ENCODE results near the gene PLCH1.
"Not testable (repeated sequence)": the region's sequence is repeated elsewhere in the genome, so short reads cannot be mapped to it uniquely, and the experiment has no call there.

The PLCH1 gene

DNA sequence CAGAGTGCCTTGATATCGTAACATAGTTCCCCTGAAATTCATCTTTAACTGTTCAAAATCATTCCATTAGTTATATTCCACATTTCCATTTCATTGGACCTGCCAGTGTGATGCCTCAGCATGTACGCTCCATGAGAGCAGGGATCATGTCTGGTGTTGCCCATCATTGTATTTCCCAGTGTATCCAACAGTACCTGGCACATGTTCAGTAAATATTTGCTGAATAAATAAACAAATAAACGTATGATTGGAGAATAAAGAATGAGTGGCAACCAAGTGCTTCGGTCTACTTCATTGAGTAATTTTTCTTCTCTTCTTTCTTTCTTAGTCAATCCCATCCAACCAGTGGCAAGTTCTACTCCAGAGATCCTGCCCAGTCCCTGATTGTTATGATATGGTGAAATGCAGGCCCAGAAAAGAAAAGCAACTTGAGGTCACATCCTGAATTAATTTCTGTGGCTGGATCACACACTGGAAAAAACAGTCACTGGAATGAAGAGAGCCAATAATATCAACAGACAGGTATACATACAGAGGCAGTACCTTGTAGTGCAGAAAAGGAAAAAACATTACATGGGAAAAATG lies 101.2 kb downstream of the PLCH1 start:
- H3K27me3 ChIP-seq (ENCODE audit: insufficient read depth, low read length, poor library complexity) = no peaks in the 10 kb centered on the region
- no peak overlapping the region for H4K8ac ChIP-seq (ENCODE audit: low read depth, low read length)
- no peak overlapping the region for H2BK15ac ChIP-seq (replicated peaks; ENCODE audit: low read depth)
- no peak overlapping the region for H3K9ac ChIP-seq (ENCODE audit: low read length)
- H3K18ac ChIP-seq (ENCODE audit: low read length) = no peak overlapping the region
- no peak overlapping the region for H3K56ac ChIP-seq (ENCODE audit: low read length)
- no peaks in the 10 kb centered on the region for H3K79me2 ChIP-seq (ENCODE audit: control insufficient read depth, insufficient read depth, low read length)
- WGBS (ENCODE audit: extremely low coverage, insufficient coverage, low lambda C conversion rate) = no CpG with 5 or more reads among the region's 4 CpGs
- no peak overlapping the region for H3K4me3 ChIP-seq (ENCODE audit: low read length)
- H3K36me3 ChIP-seq (ENCODE audit: control insufficient read depth, insufficient read depth, low read length) = no peaks in the 10 kb centered on the region
- peaks cover 13% of the 10 kb centered on the region for H3K4me1 ChIP-seq (ENCODE audit: control insufficient read depth, low read depth, low read length)
- H3K4me2 ChIP-seq (ENCODE audit: low read length) = no peak overlapping the region
- no peaks in the 10 kb centered on the region for H3K79me1 ChIP-seq (ENCODE audit: low read length)
- H2AK5ac ChIP-seq (ENCODE audit: low read length) = no peak overlapping the region
- no peak for DNase-seq
- no peak overlapping the region for H3K27ac ChIP-seq (ENCODE audit: low read depth, low read length)
- H4K5ac ChIP-seq (ENCODE audit: low read length) = no peak overlapping the region
- H2BK120ac ChIP-seq (ENCODE audit: low read depth, low read length) = no peak overlapping the region
- H2BK5ac ChIP-seq (ENCODE audit: low read length) = no peak overlapping the region
- no peak overlapping the region for H3K23ac ChIP-seq (ENCODE audit: low read length)
- no peak overlapping the region for H3K4ac ChIP-seq (ENCODE audit: low read depth, low read length)

DNA sequence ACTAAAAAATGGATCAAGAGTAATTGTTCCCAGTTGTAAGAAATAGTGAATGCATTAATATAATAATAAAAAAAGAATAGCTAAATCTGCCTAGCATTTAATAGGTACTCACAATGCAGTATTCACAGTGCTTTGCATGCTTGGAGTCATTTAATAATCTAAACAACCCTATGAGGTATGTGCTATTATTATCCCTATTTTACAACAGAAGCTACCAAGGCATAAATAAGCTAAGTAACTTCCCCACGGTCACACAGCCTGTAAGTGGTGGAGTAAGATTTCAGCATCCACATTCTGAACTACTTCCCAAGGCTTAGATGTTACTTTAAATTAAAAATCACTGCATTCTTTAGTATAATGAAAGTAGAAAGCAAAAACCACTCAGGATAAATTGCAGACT lies 102.9 kb downstream of the PLCH1 start:
- no peak overlapping the region for H2BK15ac ChIP-seq (replicated peaks; ENCODE audit: low read depth)
- no peak overlapping the region for H3K56ac ChIP-seq (ENCODE audit: low read length)
- DNase-seq = no peak
- H2AK5ac ChIP-seq (ENCODE audit: low read length) = no peak overlapping the region
- no peaks in the 10 kb centered on the region for H3K27me3 ChIP-seq (ENCODE audit: insufficient read depth, low read length, poor library complexity)
- H3K79me2 ChIP-seq (ENCODE audit: control insufficient read depth, insufficient read depth, low read length) = no peaks in the 10 kb centered on the region
- H3K36me3 ChIP-seq (ENCODE audit: control insufficient read depth, insufficient read depth, low read length) = no peaks in the 10 kb centered on the region
- H3K18ac ChIP-seq (ENCODE audit: low read length) = no peak overlapping the region
- H3K4me2 ChIP-seq (ENCODE audit: low read length) = no peak overlapping the region
- H4K8ac ChIP-seq (ENCODE audit: low read depth, low read length) = no peak overlapping the region
- H4K5ac ChIP-seq (ENCODE audit: low read length) = no peak overlapping the region
- H2BK5ac ChIP-seq (ENCODE audit: low read length) = no peak overlapping the region
- no peak overlapping the region for H3K23ac ChIP-seq (ENCODE audit: low read length)
- no peak overlapping the region for H2BK120ac ChIP-seq (ENCODE audit: low read depth, low read length)
- no CpG with 5 or more reads among the region's 1 CpG for WGBS (ENCODE audit: extremely low coverage, insufficient coverage, low lambda C conversion rate)
- H3K4me3 ChIP-seq (ENCODE audit: low read length) = no peak overlapping the region
- no peak overlapping the region for H3K9ac ChIP-seq (ENCODE audit: low read length)
- H3K4ac ChIP-seq (ENCODE audit: low read depth, low read length) = no peak overlapping the region
- peaks cover 9% of the 10 kb centered on the region for H3K4me1 ChIP-seq (ENCODE audit: control insufficient read depth, low read depth, low read length)
- no peak overlapping the region for H3K27ac ChIP-seq (ENCODE audit: low read depth, low read length)
- no peaks in the 10 kb centered on the region for H3K79me1 ChIP-seq (ENCODE audit: low read length)

DNA sequence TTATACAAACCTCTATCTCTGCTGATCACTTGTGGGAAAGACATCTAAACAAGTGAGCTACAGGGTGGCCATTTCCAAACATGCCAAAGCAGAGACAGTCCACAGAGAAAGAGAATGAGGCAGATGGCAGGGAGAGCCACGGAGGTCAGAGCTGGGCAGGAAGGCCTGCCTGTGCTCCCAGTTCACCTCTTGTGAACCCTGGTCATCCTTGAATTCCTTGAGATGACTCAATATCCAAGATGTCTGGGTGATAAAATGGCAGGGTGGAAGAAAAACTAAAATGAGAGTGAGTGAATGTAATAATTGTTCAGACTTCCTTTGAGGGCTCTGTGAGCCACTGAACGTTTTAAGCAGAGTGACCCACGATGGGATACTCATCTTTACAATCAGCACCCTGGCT lies 104.8 kb downstream of the PLCH1 start:
- no peaks in the 10 kb centered on the region for H3K36me3 ChIP-seq (ENCODE audit: control insufficient read depth, insufficient read depth, low read length)
- H3K27ac ChIP-seq (ENCODE audit: low read depth, low read length) = no peak overlapping the region
- no peaks in the 10 kb centered on the region for H3K79me1 ChIP-seq (ENCODE audit: low read length)

DNA sequence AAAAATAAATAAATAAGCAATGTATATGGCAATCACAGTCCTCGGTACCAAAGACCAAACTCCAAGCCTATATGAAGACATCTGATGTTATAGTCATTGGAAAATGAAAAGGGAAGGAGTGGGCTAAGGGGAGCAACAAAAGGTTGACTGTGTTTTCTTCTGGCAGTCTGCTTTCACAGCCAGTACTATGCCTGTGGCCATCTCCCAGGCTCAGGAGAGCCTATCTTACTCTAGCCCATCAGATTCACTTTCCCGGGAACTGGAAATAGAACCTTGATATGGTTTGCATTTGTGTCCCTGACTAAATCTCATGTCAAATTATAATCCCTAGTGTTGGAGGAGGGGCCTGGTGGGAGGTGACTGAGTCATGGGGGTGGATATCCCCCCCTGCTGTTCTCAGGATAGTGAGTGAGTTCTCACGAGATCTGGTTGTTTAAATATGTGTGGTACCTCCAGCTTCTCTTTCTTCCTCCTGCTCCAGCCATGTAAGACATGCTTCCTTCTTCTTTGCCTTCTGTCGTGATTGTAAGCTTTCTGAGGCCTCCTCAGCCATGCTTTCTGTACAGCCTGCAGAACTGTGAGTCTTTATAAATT lies 105.3 kb downstream of the PLCH1 start:
- no peak overlapping the region for H2AK5ac ChIP-seq (ENCODE audit: low read length)
- H3K56ac ChIP-seq (ENCODE audit: low read length) = no peak overlapping the region
- H4K5ac ChIP-seq (ENCODE audit: low read length) = no peak overlapping the region
- WGBS (ENCODE audit: extremely low coverage, insufficient coverage, low lambda C conversion rate) = no CpG with 5 or more reads among the region's 4 CpGs
- H3K27me3 ChIP-seq (ENCODE audit: insufficient read depth, low read length, poor library complexity) = no peaks in the 10 kb centered on the region
- no peak overlapping the region for H3K4ac ChIP-seq (ENCODE audit: low read depth, low read length)
- no peak overlapping the region for H3K27ac ChIP-seq (ENCODE audit: low read depth, low read length)
- no peak overlapping the region for H4K8ac ChIP-seq (ENCODE audit: low read depth, low read length)
- no peaks in the 10 kb centered on the region for H3K36me3 ChIP-seq (ENCODE audit: control insufficient read depth, insufficient read depth, low read length)
- H3K18ac ChIP-seq (ENCODE audit: low read length) = no peak overlapping the region
- no peak overlapping the region for H2BK5ac ChIP-seq (ENCODE audit: low read length)
- H3K4me3 ChIP-seq (ENCODE audit: low read length) = no peak overlapping the region
- no peak overlapping the region for H3K23ac ChIP-seq (ENCODE audit: low read length)
- H2BK120ac ChIP-seq (ENCODE audit: low read depth, low read length) = no peak overlapping the region
- no peak overlapping the region for H2BK15ac ChIP-seq (replicated peaks; ENCODE audit: low read depth)
- no peak overlapping the region for H3K9ac ChIP-seq (ENCODE audit: low read length)
- no peak for DNase-seq
- peaks cover 9% of the 10 kb centered on the region for H3K4me1 ChIP-seq (ENCODE audit: control insufficient read depth, low read depth, low read length)
- H3K4me2 ChIP-seq (ENCODE audit: low read length) = no peak overlapping the region
- H3K79me2 ChIP-seq (ENCODE audit: control insufficient read depth, insufficient read depth, low read length) = no peaks in the 10 kb centered on the region
- no peaks in the 10 kb centered on the region for H3K79me1 ChIP-seq (ENCODE audit: low read length)

More for the DNA sequence above, 104.8 kb downstream of the PLCH1 start:
- H2AK5ac ChIP-seq (ENCODE audit: low read length) = no peak overlapping the region
- H3K18ac ChIP-seq (ENCODE audit: low read length) = no peak overlapping the region
- H3K56ac ChIP-seq (ENCODE audit: low read length) = no peak overlapping the region
- no peak overlapping the region for H4K8ac ChIP-seq (ENCODE audit: low read depth, low read length)
- H3K27me3 ChIP-seq (ENCODE audit: insufficient read depth, low read length, poor library complexity) = no peaks in the 10 kb centered on the region
- H3K23ac ChIP-seq (ENCODE audit: low read length) = no peak overlapping the region
- no peak overlapping the region for H2BK120ac ChIP-seq (ENCODE audit: low read depth, low read length)
- DNase-seq = no peak
- H2BK5ac ChIP-seq (ENCODE audit: low read length) = no peak overlapping the region
- no peaks in the 10 kb centered on the region for H3K79me2 ChIP-seq (ENCODE audit: control insufficient read depth, insufficient read depth, low read length)
- H3K9ac ChIP-seq (ENCODE audit: low read length) = no peak overlapping the region
- peaks cover 9% of the 10 kb centered on the region for H3K4me1 ChIP-seq (ENCODE audit: control insufficient read depth, low read depth, low read length)
- WGBS (ENCODE audit: extremely low coverage, insufficient coverage, low lambda C conversion rate) = no CpG with 5 or more reads among the region's 3 CpGs
- no peak overlapping the region for H3K4ac ChIP-seq (ENCODE audit: low read depth, low read length)
- no peak overlapping the region for H4K5ac ChIP-seq (ENCODE audit: low read length)
- H2BK15ac ChIP-seq (replicated peaks; ENCODE audit: low read depth) = no peak overlapping the region
- no peak overlapping the region for H3K4me2 ChIP-seq (ENCODE audit: low read length)
- H3K4me3 ChIP-seq (ENCODE audit: low read length) = no peak overlapping the region

DNA sequence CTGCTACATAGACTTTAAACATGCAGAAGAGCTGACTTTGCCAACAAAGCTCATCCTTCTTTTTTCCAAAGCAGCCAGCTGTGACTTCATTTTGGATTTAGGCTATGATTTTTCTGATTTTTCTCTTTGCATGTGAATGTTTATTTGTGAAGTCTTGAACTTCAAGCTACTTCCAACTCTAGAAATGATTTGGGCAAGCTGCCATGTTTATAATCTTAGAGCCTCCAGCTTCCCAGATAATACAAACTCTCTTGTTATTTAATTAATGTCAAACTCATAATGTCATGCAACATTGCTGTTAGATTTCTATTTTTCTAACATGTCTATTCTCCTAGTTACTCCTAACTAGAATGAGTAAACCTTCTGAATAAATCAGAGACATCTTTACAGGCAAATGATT lies 106.4 kb downstream of the PLCH1 start:
- not testable (repeated sequence) for H4K8ac ChIP-seq (ENCODE audit: low read depth, low read length); H3K79me1 ChIP-seq (ENCODE audit: low read length); H3K9ac ChIP-seq (ENCODE audit: low read length); H3K4me2 ChIP-seq (ENCODE audit: low read length); H3K23ac ChIP-seq (ENCODE audit: low read length); H4K5ac ChIP-seq (ENCODE audit: low read length); H3K27ac ChIP-seq (ENCODE audit: low read depth, low read length); H3K4me1 ChIP-seq (ENCODE audit: control insufficient read depth, low read depth, low read length); DNase-seq; H2BK120ac ChIP-seq (ENCODE audit: low read depth, low read length); H3K4ac ChIP-seq (ENCODE audit: low read depth, low read length); H3K79me2 ChIP-seq (ENCODE audit: control insufficient read depth, insufficient read depth, low read length); H3K4me3 ChIP-seq (ENCODE audit: low read length); H3K18ac ChIP-seq (ENCODE audit: low read length); H2BK5ac ChIP-seq (ENCODE audit: low read length); H3K56ac ChIP-seq (ENCODE audit: low read length); H2AK5ac ChIP-seq (ENCODE audit: low read length); H2BK15ac ChIP-seq (replicated peaks; ENCODE audit: low read depth); H3K27me3 ChIP-seq (ENCODE audit: insufficient read depth, low read length, poor library complexity); H3K36me3 ChIP-seq (ENCODE audit: control insufficient read depth, insufficient read depth, low read length)

DNA sequence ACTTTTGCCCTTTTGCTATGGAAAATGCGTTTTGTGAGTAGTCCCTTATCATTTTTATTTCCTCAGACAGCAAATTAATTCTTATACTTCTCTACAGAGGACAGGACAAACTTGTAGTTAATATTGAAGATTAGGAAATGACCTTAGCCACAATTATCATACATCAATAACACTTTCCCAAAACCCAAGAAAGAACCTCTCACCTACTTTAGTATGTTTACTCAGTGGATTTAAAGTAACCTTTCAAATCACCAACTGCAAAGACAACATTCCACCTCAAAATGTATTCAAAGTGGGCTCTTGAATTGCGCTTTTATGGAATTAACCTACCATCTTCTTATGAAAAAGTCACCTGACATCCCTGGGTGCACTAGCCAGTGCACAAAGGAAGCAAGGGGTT lies 107.3 kb downstream of the PLCH1 start:
- Histone ChIP-seq H3K4me2 (ENCODE audit: low read length) (no peak overlapping the region), H3K18ac (ENCODE audit: low read length) (no peak overlapping the region), H3K4ac (ENCODE audit: low read depth, low read length) (no peak overlapping the region), H3K79me1 (ENCODE audit: low read length) (peaks cover 1% of the 10 kb centered on the region), H3K79me2 (ENCODE audit: control insufficient read depth, insufficient read depth, low read length) (no peaks in the 10 kb centered on the region), H4K5ac (ENCODE audit: low read length) (no peak overlapping the region), H3K4me3 (ENCODE audit: low read length) (no peak overlapping the region), H2BK5ac (ENCODE audit: low read length) (no peak overlapping the region), H4K8ac (ENCODE audit: low read depth, low read length) (no peak overlapping the region), H2BK120ac (ENCODE audit: low read depth, low read length) (no peak overlapping the region), H2BK15ac (replicated peaks; ENCODE audit: low read depth) (no peak overlapping the region), H3K36me3 (ENCODE audit: control insufficient read depth, insufficient read depth, low read length) (no peaks in the 10 kb centered on the region), H3K27ac (ENCODE audit: low read depth, low read length) (no peak overlapping the region), H3K23ac (ENCODE audit: low read length) (no peak overlapping the region), H3K9ac (ENCODE audit: low read length) (no peak overlapping the region), H2AK5ac (ENCODE audit: low read length) (no peak overlapping the region), H3K4me1 (ENCODE audit: control insufficient read depth, low read depth, low read length) (peaks cover 9% of the 10 kb centered on the region), H3K27me3 (ENCODE audit: insufficient read depth, low read length, poor library complexity) (no peaks in the 10 kb centered on the region), H3K56ac (ENCODE audit: low read length) (no peak overlapping the region)
- WGBS (ENCODE audit: extremely low coverage, insufficient coverage, low lambda C conversion rate) = no CpG with 5 or more reads among the region's 2 CpGs
- no peak for DNase-seq
